Adrenal gland (tissue), 12 donors: ENCODE measurements around the gene STK11IP. TPM values are rescaled to one million over a fixed set of nuclear protein-coding genes. Genes with fewer than 3 reads are reported as not detected.
A peak's percentile ranks its signal among the peaks of the same experiment; 100 is the strongest.

Experiments used
- DNase-seq, 7 donors: peaks; one replicate each; pipeline ENCODE4 v3.0.0-alpha.2; 2019 to 2020
- H3K27ac ChIP-seq, 5 donors: fragments of 200-600 bp; sonication (generic) in 4 of 5; 1 replicate in 3 of 5; 2 replicates in 2 of 5; pipeline versions ENCODE4 v1.5.1 to v1.8.0; 2016 to 2020; ENCODE audit warnings: mild to moderate bottlenecking in 1 of 5
- H3K27me3 ChIP-seq: fragments of 200-600 bp; 2 replicates; pipeline ENCODE4 v1.8.0; 2021
- H3K36me3 ChIP-seq, 2 donors: fragments of 200-600 bp; replicated peaks in 1 of 2; 1 replicate in 1 of 2; 2 replicates in 1 of 2; pipeline versions ENCODE4 v1.5.1 to v1.8.0; 2018 to 2022
- H3K4me1 ChIP-seq, 2 donors: fragments of 200-600 bp; replicated peaks in 1 of 2; 1 replicate in 1 of 2; 2 replicates in 1 of 2; pipeline versions ENCODE4 v1.5.1 to v1.8.0; 2018 to 2021
- H3K4me3 ChIP-seq, 4 donors: fragments of 200-600 bp; sonication (generic) in 3 of 4; one replicate each; pipeline ENCODE4 v1.5.1; 2016 to 2018
- H3K9me3 ChIP-seq, 3 donors: fragments of 200-600 bp; sonication (generic) in 1 of 3; replicated peaks in 1 of 3; 1 replicate in 2 of 3; 2 replicates in 1 of 3; pipeline versions ENCODE4 v1.5.1 to v1.8.0; 2016 to 2021
- CTCF ChIP-seq, 6 experiments: fragments of 450-650 bp in 4 of 6; fragments of 200-600 bp in 2 of 6; sonication (generic) in 1 of 6; IDR thresholded peaks; 1 replicate in 5 of 6; 2 replicates in 1 of 6; pipeline versions ENCODE4 v1.5.1 to v1.8.0; 2016 to 2021; ENCODE audit warnings: antibody characterized with exemption in 6 of 6, mild to moderate bottlenecking in 2 of 6, moderate library complexity in 1 of 6
- POLR2A ChIP-seq, 2 donors: fragments of 450-650 bp; IDR thresholded peaks; one replicate each; pipeline ENCODE4 v1.6.1; 2017; ENCODE audit warnings: antibody characterized with exemption in 2 of 2, mild to moderate bottlenecking in 2 of 2, moderate library complexity in 1 of 2
- WGBS, 4 donors: extraction: QIAGEN DNeasy Blood & Tissue Kit in 2 of 4; methylation state at CpG; one replicate each; pipeline versions ENCODE4 v1.1.5 to v1.1.7; 2013 to 2017; 5-methylcytosine and 5-hydroxymethylcytosine counted together
- intact Hi-C, 2 donors: fragments of 100-400 bp; cut with DNase I; formaldehyde crosslinking; loops; one replicate each; pipeline versions ENCODE4 v1.14.1 to v1.15.0; 2022 to 2023
- polyA plus RNA-seq, 3 donors: library from polyadenylated mRNA; stranded (reverse); fragments of 200-250 nt in 2 of 3; fragments of 350-450 nt in 1 of 3; fragmentation: Illumina TruSeq in 1 of 3; extraction: RNeasy Lipid Tissue Mini Kit (QIAGEN cat#74804) in 1 of 3; gene quantifications; one replicate each; pipeline ENCODE4 v1.2.3, GENCODE V29; 2013 to 2014
- total RNA-seq, 9 donors: library from RNA; depleted of rRNA in 4 of 9; stranded (reverse); fragments of >200 nt in 4 of 9; fragments of 120-200 nt in 1 of 9; fragmentation: NEBNext Ultra II Directional in 1 of 9; extraction: Animal tissue kit (Norgen Biotek cat#: 25700) in 1 of 9; gene quantifications; one replicate each; pipeline versions ENCODE4 v1.1.0 to v1.2.4, GENCODE V29; 2013 to 2023
- donor health status: healthy with polysubstance abuse.
- donor health status: Bipolar disorder and iron deficiency.
- donor health status: DM: yes; HTN: yes; CAD: no.
- donor health status: DM: no; HTN: no; CAD: no.
- donor health status: DM: no; HTN: no; CAD: no.
- donor health status: DM: yes; HTN: yes; CAD: no.

The STK11IP gene
- total and polyA plus RNA-seq, 12 donors = 5.0 to 68.1 (median 25.5) TPM

GRCh38 chr2:219570924-219571310, 26.7 kb upstream of the STK11IP start:
- TF ChIP-seq POLR2A (IDR thresholded peaks at IDR 0.05) = no peak
- no peak for TF ChIP-seq CTCF (IDR thresholded peaks at IDR 0.05)
- peaks cover 0 to 18% of the 10 kb centered on the region in 2 donors for H3K36me3 ChIP-seq
- intact Hi-C loops = no loop called here
- 0 to 1% methylated on average over 55 of the region's 55 CpGs; no CpG with 5 or more reads in 2 of the 4 donors for WGBS, 4 donors
- H3K27me3 ChIP-seq = no peaks in the 10 kb centered on the region
- H3K27ac ChIP-seq = peak overlapping the region; percentile 64 to 96 (median 92)
- peak in 3 of 7 donors; percentile 36 to 57 (median 50) for DNase-seq
- H3K9me3 ChIP-seq = no peaks in the 10 kb centered on the region
- peaks cover 10 to 16% of the 10 kb centered on the region in 2 donors for H3K4me1 ChIP-seq
- H3K4me3 ChIP-seq = peak overlapping the region in 3 of 4 donors; percentile 54 to 90 (median 73)

DNA sequence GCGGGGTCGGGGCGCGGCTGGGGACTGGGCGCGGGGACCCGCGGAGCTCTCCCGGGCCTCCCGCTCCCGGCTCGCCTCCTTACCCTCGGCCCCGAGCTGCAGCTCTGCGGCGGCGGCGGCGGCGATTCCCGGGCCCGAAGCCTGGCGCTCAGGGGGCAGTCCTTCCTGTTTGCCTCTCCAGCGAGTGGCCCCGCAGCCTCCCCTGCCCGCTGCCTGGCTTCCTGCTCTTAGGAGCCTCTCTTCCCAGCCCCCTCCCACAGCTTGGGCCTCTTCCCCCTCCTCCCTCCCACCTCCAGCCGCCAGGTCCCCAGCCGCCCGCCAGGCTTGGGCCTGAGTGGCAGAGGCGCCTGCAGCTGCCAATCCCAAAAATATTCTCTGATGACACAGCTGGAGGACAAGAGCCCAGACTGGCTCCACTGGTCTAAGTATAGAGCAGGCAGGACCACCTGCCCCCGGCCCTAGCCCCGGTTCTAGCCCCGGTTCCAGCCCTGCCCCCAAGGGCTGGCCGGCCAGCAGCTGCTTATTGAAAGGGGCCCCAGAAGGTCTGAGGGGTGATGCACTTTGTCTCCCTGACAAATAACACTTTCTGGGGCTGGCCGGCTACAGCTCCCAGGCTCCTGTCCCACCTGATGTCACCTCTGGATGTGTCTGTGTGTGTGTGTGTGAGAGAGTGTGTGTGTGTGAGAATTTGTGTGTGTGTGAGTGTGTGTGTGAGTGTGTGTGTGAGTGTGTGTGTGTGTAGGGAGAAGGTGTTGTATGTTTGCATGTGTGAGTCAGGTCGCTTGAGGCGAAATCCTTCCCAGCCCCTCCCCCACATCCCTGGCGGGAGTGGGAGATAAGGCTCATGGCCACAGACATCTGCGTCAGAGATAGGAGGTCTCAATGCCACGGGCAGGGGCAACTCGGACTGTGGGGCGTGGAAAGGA, 26.1 kb upstream of the STK11IP start, which contains the start of gene OBSL1:
Gene OBSL1 (minus strand): TSS at position 229 of the 926 bp plus-strand sequence. CDS start 307 bp downstream, outside the sequence.
- Histone ChIP-seq H3K27me3 (no peaks in the 10 kb centered on the region), H3K36me3 (peaks cover 0 to 15% of the 10 kb centered on the region in 2 donors), H3K4me1 (peaks cover 10 to 16% of the 10 kb centered on the region in 2 donors), H3K9me3 (no peaks in the 10 kb centered on the region), H3K27ac (peak within 1 kb of the TSS; percentile 69 to 96 (median 92)), H3K4me3 (peak within 1 kb of the TSS in 3 of 4 donors; percentile 54 to 90 (median 73))
- DNase-seq = peak; percentile 90 to 96 (median 94)
- 5 to 16% (median 6%) methylated on average over 12 to 42 of the region's 42 CpGs for WGBS, 4 donors
- peak in 3 of 6 experiments; percentile 4 to 27 (median 6) for TF ChIP-seq CTCF (IDR thresholded peaks at IDR 0.05)
- TF ChIP-seq POLR2A (IDR thresholded peaks at IDR 0.05) = peak in 1 of 2 donors; percentile 51
- intact Hi-C loops = no loop called here

DNA sequence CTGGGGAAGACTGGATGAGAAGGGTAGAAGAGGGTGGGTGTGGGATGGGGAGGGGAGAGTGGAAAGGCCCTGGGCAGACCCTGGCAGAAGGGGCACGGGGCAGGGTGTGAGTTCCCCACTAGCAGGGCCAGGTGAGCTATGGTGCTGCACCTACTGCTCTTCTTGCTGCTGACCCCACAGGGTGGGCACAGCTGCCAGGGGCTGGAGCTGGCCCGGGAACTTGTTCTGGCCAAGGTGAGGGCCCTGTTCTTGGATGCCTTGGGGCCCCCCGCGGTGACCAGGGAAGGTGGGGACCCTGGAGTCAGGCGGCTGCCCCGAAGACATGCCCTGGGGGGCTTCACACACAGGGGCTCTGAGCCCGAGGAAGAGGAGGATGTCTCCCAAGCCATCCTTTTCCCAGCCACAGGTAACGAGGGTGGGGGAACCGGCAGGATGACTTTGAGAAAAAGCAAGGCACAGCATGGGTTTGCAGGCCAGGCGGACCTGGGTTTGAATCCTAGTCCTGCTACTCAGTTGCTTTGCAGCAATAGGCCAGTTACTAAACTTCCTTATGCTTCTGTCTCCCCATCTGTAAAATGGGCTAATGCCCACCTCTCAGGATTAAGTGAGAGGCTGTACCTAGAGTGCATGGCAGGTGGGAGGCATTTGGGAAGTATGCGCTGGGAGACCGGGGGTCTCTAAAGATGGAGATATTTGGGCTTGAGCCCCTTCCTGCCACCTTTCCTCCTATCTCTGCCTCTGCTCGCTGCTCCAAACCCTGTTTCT, 25.2 kb upstream of the STK11IP start, which contains the start of gene INHA:
Gene INHA (plus strand): TSS at position 74 of the 765 bp plus-strand sequence. CDS start 65 bp downstream, at position 139.
- TF ChIP-seq CTCF (IDR thresholded peaks at IDR 0.05) (no peak), POLR2A (IDR thresholded peaks at IDR 0.05) (no peak)
- Histone ChIP-seq H3K4me1 (peaks cover 10 to 16% of the 10 kb centered on the region in 2 donors), H3K27ac (peak within 1 kb of the TSS; percentile 69 to 96 (median 92)), H3K4me3 (peak within 1 kb of the TSS in 2 of 4 donors; percentile 54 to 90), H3K9me3 (no peaks in the 10 kb centered on the region), H3K27me3 (no peaks in the 10 kb centered on the region), H3K36me3 (peaks cover 0 to 7% of the 10 kb centered on the region in 2 donors)
- intact Hi-C loops = no loop called here
- 54 to 77% (median 66%) methylated on average over 11 to 13 of the region's 13 CpGs for WGBS, 4 donors
- peak in 1 of 7 donors; percentile 50 for DNase-seq
